ENCODE results near the gene VPS37D. TPM values are rescaled to one million over a fixed set of nuclear protein-coding genes. Genes with fewer than 3 reads are reported as not detected.

Gene VPS37D, protein sequence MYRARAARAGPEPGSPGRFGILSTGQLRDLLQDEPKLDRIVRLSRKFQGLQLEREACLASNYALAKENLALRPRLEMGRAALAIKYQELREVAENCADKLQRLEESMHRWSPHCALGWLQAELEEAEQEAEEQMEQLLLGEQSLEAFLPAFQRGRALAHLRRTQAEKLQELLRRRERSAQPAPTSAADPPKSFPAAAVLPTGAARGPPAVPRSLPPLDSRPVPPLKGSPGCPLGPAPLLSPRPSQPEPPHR
- 2.6 and 7.2 TPM in 2 replicates for total RNA-seq

DNA sequence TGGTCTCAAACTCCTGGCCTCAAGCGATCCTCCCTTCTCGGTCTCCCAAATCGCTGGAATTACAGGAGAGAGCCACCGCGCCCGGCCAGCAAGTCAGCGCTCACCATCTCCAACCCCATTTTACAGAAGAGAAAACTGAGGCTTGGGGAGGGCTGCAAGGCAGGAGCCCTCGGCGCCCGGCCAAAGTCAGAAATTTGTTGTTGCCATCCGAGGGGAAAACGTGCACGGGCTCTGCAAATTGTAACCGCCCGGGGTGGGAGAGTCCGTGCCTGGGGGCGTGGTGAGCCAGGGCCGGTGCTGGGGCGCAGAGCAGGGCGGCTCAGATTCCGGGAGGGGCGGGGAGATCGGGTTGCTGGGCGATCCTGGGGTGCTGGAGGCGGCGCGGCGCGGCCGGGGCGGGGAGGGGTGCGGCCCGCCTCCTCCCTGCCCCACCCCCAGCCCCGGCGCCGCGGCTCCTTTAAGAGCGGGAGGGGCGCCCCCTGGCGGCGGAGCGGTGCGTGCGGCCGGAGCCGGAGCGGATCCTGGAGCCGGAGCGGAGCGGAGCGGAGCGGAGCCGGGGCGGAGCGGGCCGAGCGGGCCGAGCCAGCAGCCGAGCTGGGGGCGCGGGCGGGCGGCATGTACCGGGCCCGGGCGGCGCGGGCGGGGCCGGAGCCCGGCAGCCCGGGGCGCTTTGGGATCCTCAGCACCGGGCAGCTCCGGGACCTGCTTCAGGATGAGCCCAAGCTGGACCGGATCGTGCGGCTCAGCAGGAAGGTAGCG is at the start of gene VPS37D:
TSS of gene VPS37D (plus strand) at position 488 of the 759 bp plus-strand sequence. CDS start at position 616, 128 bp downstream.

DNA sequence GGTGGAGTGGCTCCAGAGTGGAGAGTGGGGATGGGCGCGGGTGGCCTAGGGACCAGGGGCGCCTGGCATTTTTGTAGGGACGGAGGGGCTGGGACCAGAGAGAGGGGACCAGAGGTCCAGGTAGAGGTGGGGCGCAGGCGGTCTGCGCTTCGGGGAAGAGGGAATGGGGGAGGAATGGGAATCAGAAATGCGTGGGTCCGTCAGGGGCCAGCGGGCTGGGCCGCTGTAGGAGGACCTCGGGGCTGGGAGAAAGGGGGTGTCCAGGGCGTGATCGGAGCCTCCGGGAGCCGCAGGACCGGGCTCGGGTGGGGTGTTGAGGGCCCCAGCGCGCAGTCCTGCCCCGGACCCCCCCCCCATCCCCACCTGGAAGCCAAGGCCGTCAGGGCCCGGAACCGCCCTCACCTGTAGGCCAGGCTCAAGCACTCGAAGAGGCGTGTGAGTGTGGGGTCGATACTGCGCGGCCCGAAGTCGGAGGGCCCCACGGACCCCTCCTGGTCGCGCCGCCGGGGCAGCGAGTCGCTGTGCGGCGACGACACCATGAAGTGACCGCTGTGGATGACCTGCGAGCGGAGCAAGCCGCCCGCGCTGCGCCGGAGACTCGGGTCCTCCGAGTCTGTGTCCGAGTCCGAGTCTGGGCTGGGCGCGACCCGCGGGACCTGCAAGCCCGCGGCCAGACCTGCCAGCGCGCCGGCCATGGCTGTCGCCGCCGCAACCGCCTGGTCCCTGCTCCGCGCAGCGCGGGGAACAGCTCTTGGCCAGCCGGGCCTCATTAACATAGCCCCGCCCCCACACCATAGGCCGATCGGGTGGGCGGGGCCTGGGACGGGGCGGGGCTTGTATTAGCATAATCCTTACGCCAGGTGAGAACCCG is 43.6 kb upstream of the VPS37D start, which contains the start of gene MLXIPL:
TSS of gene MLXIPL (minus strand) at position 725 of the 871 bp plus-strand sequence. CDS start at position 695, 30 bp downstream.

DNA sequence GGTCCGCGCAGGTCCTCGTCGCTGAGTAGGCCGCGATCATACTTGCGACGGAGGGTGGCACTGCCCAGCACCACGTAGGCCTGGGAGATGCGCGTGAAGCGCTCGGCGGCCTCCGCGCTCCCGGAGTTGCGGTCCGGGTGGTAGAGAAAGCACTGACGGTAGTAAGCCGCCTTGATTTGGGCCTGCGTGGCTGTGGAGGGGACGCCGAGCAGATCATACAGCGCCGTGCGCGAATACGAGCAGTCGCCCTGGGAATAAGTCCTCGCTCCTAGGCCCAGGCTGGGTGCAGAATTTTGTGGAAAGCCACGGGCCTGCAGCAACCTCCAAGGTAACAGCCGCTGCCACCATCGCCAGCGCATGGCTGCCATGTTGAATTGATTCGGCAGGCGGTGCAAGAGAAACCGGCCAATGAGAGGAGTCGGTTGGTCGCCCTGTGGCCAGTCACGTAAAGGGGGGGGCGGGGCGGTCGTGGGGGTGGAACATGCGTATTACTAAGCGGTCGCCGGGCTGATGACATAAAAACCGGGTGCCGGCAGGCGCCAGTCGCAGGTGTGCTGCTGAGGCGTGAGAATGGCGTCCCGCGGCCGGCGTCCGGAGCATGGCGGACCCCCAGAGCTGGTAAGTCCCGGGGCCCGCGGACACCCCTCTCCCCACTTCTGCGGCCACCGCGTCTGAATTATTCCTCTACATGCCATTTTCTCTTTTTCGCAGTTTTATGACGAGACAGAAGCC is 15.6 kb downstream of the VPS37D start, which contains the start of the genes BUD23 and DNAJC30:
TSS of gene BUD23 (plus strand) at position 542 of the 732 bp plus-strand sequence. CDS start at position 571, 29 bp downstream.
TSS of gene DNAJC30 (minus strand) at position 398 of the 732 bp plus-strand sequence. CDS start at position 368, 30 bp downstream.

DNA sequence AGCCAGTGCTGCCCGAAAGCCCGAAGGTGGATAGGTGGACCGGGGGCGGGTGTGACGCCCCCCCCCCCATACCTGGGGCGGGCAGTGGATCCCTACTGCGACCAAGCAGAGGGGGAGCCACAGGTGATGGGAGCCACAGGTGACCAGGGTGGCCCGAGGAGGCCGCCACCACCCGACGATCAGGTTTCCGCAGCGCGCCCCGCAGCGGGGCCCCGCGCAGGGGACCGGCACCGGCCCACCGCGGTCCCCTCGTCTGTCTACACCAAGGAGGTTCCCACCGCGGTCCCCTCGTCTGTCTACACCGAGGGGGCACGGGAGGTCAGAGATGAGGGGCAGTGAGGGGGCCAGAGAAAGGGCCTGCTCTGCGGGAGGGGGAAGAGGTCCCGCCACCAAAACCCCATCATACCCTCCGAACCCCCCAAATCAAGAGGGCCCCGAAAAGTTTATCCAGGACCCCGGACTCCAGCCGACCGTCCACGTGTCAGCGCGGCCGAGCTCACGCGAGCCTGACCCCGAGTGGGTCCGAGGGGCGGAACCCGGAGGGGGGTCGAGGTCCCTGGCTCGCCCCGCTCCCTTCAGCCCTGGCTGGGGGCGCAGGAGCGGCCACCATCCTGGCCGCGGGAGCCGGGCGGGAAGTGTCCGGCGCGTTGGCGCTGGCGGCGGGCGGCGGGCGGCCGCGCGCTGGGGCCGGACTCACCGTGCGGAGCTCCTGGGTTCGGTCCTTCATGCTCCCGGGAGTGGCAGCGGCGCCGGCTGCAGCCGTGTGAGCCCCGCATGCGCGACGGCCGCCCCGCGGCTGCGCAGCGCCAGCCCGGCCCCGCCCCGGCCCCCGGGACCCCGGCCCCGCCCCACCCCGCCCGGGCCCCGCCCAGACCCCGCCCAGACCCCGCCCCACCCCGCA is 51.5 kb downstream of the VPS37D start, which contains the start of gene STX1A:
TSS of gene STX1A (minus strand) at position 765 of the 901 bp plus-strand sequence. CDS start at position 727, 38 bp downstream.

Other genes with a start within 250 kb of the VPS37D start
- 1.1 and 2.2 TPM in 2 replicates for gene FZD9, start 234.1 kb upstream of the VPS37D start, total RNA-seq
- 41.8 and 42.2 TPM in 2 replicates for gene BAZ1B, start 145.5 kb upstream of the VPS37D start, total RNA-seq
- gene BCL7B, start 110.1 kb upstream of the VPS37D start, total RNA-seq: 19.0 and 20.0 TPM in 2 replicates
- gene TBL2, start 89.3 kb upstream of the VPS37D start, total RNA-seq: 65.2 and 100 TPM in 2 replicates
- gene MLXIPL, start 43.3 kb upstream of the VPS37D start, total RNA-seq: not detected in 2 replicates
- gene DNAJC30, start 15.6 kb downstream of the VPS37D start, total RNA-seq: 0.72 and 1.1 TPM in 2 replicates
- 40.7 and 44.5 TPM in 2 replicates for gene BUD23, start 15.8 kb downstream of the VPS37D start, total RNA-seq
- gene STX1A, start 51.8 kb downstream of the VPS37D start, total RNA-seq: 6.7 and 8.1 TPM in 2 replicates
- 3.8 and 29.6 TPM in 2 replicates for gene ABHD11, start 71.0 kb downstream of the VPS37D start, total RNA-seq
- gene CLDN3, start 102.4 kb downstream of the VPS37D start, total RNA-seq: 2.7 TPM in 1 of 2 replicates, not detected in the other
- 60.3 and 251 TPM in 2 replicates for gene CLDN4, start 163.2 kb downstream of the VPS37D start, total RNA-seq
- gene METTL27, start 174.7 kb downstream of the VPS37D start, total RNA-seq: 6.3 TPM in 1 of 2 replicates, not detected in the other
- not detected in 2 replicates for gene TMEM270, start 193.3 kb downstream of the VPS37D start, total RNA-seq

All from tracheal epithelial cell (primary cell).